Panc1 (cell line): ENCODE results near the gene KRT4. TPM values are rescaled to one million over a fixed set of nuclear protein-coding genes. Genes with fewer than 3 reads are reported as not detected.

ENCODE experiments used
- ATAC-seq: fragments of 200-7000 bp; cut with Tn5 transposase; 2 replicates; pipeline ENCODE4 v1.9.1; 2020; ENCODE audit warnings: mild to moderate bottlenecking, moderate library complexity
- BruUV-seq: library from RNA; stranded (reverse); fragments of 400-500 nt; replicated peaks from 2 replicates; lab custom pipeline; 2021; lab: Mats Ljungman, UMichigan
- CTCF ChIA-PET: fragments of 300-600 bp; sonication (Branson Sonifier 250); formaldehyde crosslinking; loops from one replicate; lab custom pipeline; 2022; ENCODE audit warnings: antibody characterized with exemption; lab: Charles Lee
- POLR2A ChIA-PET: fragments of 300-600 bp; sonication (Branson Sonifier 250); formaldehyde crosslinking; loops from one replicate; lab custom pipeline; 2022; ENCODE audit warnings: antibody characterized with exemption; lab: Charles Lee
- DNase-seq: peaks from one replicate; pipeline ENCODE4 v3.0.0-alpha.2; 2010; ENCODE audit warnings: low read depth, low spot score
- H3K27ac ChIP-seq: 2 replicates; pipeline ENCODE4 v1.5.1; 2011; ENCODE audit warnings: mild to moderate bottlenecking, low read length, inconsistent platforms
- H3K27me3 ChIP-seq: fragments of 200-500 bp; sonication (Bioruptor generic); 2 replicates; pipeline ENCODE4 v1.6.0; 2014; ENCODE audit warnings: low read length, inconsistent platforms; ENCODE audit not compliant: control insufficient read depth, insufficient read depth
- H3K36me3 ChIP-seq: fragments of 200-500 bp; sonication (Bioruptor generic); 2 replicates; pipeline ENCODE4 v1.5.1; 2014; ENCODE audit warnings: inconsistent platforms, mild to moderate bottlenecking, low read length, moderate library complexity; ENCODE audit not compliant: control insufficient read depth, insufficient read depth
- H3K4me1 ChIP-seq: 2 replicates; pipeline ENCODE4 v1.5.1; 2011; ENCODE audit warnings: inconsistent platforms, mild to moderate bottlenecking, low read length, moderate library complexity; ENCODE audit not compliant: control insufficient read depth, insufficient read depth
- H3K4me3 ChIP-seq, 2 experiments: 2 replicates each; pipeline ENCODE4 v1.5.1; 2011 to 2012; ENCODE audit warnings: low read depth in 2 of 2, low read length in 2 of 2, mild to moderate bottlenecking in 2 of 2, inconsistent platforms in 1 of 2, moderate library complexity in 1 of 2
- H3K9me3 ChIP-seq: fragments of 200-500 bp; sonication (Bioruptor generic); 2 replicates; pipeline ENCODE4 v1.5.1; 2014; ENCODE audit warnings: low read depth, mild to moderate bottlenecking, inconsistent platforms, low read length, moderate library complexity; ENCODE audit not compliant: control insufficient read depth, insufficient read depth
- POLR2AphosphoS5 ChIP-seq: IDR thresholded peaks from 2 replicates; pipeline ENCODE4 v1.6.1; 2012; ENCODE audit warnings: mild to moderate bottlenecking, low read depth, low read length, moderate library complexity
- SIN3A ChIP-seq: IDR thresholded peaks from 2 replicates; pipeline ENCODE4 v1.6.1; 2012; ENCODE audit warnings: low read depth, mild to moderate bottlenecking, low read length, moderate library complexity, borderline replicate concordance; ENCODE audit not compliant: insufficient read depth
- TCF7L2 ChIP-seq: IDR thresholded peaks from 2 replicates; pipeline ENCODE4 v1.6.1; 2011; ENCODE audit warnings: mild to moderate bottlenecking, low read depth, low read length, inconsistent platforms
- in situ Hi-C: cut with HindIII; loops from 2 replicates; pipeline ENCODE4 v1.10.0; 2016; ENCODE audit warnings: low sequenced_read_pairs, low pct_unique_long_range_greater_than_20kb
- intact Hi-C: fragments of 100-400 bp; cut with micrococcal nuclease; formaldehyde crosslinking; loops from one replicate; pipeline ENCODE4 v1.10.0; 2022; ENCODE audit not compliant: unreplicated experiment
- total RNA-seq: library from RNA; stranded (reverse); gene quantifications from one replicate; pipeline ENCODE4 v1.2.1, GENCODE V29; 2021; ENCODE audit not compliant: unreplicated experiment
- TF ChIP-seq, protein P1 (sequence below), 2 experiments: IDR thresholded peaks; 2 replicates each; pipeline ENCODE4 v1.6.1; 2011 to 2012; ENCODE audit warnings: low read depth in 2 of 2, control low read depth in 1 of 2, low read length in 1 of 2, mild to moderate bottlenecking in 1 of 2, moderate library complexity in 1 of 2; ENCODE audit not compliant: insufficient read depth in 1 of 2
- TF ChIP-seq, protein P2 (sequence below): fragments of 450-650 bp; IDR thresholded peaks from 2 replicates; pipeline ENCODE4 v1.5.1; 2017; ENCODE audit warnings: mild to moderate bottlenecking

KRT4 gene
- total RNA-seq, 1 experiment from 2014 or later: 0.15 TPM

DNA sequence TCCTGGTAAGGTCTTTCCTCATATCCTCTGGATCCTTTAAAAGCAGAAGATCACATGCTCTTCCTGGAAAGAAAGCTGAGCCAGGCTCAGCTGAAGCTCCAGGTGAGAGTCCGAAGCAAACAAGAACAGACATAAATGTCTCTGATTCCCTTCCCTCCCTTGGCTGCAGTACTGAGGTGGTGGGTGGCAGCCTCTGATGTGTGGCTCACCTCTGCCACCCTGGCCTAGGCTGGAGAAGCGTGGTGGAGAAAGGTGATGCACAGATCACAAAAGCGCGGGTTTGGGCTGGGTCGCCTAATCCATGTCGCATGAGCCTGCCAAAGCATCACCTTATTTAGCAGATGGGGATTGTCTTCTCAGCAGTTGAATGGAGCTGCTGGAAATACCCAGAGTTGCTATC is 34.0 kb downstream of the KRT4 start:
- TF ChIP-seq TCF7L2 (no peak), SIN3A (no peak)

DNA sequence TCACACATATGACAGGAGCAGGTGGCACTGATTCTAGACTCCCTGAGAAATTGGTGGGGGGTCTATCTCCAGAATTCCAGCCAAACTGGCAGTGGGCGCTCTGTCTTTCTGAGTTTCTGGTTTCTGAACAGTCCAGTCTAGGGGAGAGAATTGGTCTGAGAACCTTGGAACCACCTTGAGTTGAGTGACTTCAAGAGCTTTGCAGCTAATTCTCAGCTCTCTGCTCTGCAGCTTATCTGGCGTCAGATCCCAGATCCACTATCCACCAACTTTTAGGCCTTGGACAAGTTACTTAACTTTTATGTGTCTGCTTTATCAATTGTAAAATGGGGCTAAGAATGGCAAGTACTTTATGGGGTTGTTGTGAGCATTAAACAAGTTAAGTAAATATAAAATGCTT is 35.1 kb downstream of the KRT4 start:
- TF ChIP-seq SIN3A: no peak
- no peak for TF ChIP-seq POLR2AphosphoS5
- TF ChIP-seq, protein P1, sequence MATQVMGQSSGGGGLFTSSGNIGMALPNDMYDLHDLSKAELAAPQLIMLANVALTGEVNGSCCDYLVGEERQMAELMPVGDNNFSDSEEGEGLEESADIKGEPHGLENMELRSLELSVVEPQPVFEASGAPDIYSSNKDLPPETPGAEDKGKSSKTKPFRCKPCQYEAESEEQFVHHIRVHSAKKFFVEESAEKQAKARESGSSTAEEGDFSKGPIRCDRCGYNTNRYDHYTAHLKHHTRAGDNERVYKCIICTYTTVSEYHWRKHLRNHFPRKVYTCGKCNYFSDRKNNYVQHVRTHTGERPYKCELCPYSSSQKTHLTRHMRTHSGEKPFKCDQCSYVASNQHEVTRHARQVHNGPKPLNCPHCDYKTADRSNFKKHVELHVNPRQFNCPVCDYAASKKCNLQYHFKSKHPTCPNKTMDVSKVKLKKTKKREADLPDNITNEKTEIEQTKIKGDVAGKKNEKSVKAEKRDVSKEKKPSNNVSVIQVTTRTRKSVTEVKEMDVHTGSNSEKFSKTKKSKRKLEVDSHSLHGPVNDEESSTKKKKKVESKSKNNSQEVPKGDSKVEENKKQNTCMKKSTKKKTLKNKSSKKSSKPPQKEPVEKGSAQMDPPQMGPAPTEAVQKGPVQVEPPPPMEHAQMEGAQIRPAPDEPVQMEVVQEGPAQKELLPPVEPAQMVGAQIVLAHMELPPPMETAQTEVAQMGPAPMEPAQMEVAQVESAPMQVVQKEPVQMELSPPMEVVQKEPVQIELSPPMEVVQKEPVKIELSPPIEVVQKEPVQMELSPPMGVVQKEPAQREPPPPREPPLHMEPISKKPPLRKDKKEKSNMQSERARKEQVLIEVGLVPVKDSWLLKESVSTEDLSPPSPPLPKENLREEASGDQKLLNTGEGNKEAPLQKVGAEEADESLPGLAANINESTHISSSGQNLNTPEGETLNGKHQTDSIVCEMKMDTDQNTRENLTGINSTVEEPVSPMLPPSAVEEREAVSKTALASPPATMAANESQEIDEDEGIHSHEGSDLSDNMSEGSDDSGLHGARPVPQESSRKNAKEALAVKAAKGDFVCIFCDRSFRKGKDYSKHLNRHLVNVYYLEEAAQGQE (IDR thresholded peaks at IDR 0.05; ENCODE audit: insufficient read depth in 1 of 2, low read depth in 2 of 2, low read length in 1 of 2): no peak
- no peak for TF ChIP-seq TCF7L2
- TF ChIP-seq, protein P2, sequence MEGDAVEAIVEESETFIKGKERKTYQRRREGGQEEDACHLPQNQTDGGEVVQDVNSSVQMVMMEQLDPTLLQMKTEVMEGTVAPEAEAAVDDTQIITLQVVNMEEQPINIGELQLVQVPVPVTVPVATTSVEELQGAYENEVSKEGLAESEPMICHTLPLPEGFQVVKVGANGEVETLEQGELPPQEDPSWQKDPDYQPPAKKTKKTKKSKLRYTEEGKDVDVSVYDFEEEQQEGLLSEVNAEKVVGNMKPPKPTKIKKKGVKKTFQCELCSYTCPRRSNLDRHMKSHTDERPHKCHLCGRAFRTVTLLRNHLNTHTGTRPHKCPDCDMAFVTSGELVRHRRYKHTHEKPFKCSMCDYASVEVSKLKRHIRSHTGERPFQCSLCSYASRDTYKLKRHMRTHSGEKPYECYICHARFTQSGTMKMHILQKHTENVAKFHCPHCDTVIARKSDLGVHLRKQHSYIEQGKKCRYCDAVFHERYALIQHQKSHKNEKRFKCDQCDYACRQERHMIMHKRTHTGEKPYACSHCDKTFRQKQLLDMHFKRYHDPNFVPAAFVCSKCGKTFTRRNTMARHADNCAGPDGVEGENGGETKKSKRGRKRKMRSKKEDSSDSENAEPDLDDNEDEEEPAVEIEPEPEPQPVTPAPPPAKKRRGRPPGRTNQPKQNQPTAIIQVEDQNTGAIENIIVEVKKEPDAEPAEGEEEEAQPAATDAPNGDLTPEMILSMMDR: no peak
- Histone ChIP-seq H3K4me1 (no peaks in the 10 kb centered on the region), H3K27me3 (peaks cover 13% of the 10 kb centered on the region), H3K27ac (no peak overlapping the region), H3K4me3 (no peak overlapping the region), H3K9me3 (no peaks in the 10 kb centered on the region), H3K36me3 (no peaks in the 10 kb centered on the region)
- intact Hi-C loops (no loop called here), in situ Hi-C loops (no loop called here)
- ATAC-seq (no peak), DNase-seq (no peak)
- ChIA-PET CTCF (no interaction called here), POLR2A (no interaction called here)
- BruUV-seq: no TSS peak

More for the DNA sequence above, 34.0 kb downstream of the KRT4 start:
- no peak overlapping the region for H3K4me3 ChIP-seq
- intact Hi-C loops (no loop called here), in situ Hi-C loops (no loop called here)
- no peak for ATAC-seq
- no TSS peak for BruUV-seq
- no peak for DNase-seq
- POLR2A ChIA-PET: no interaction called here
- H3K36me3 ChIP-seq: no peaks in the 10 kb centered on the region
- peaks cover 16% of the 10 kb centered on the region for H3K27me3 ChIP-seq
- CTCF ChIA-PET: no interaction called here
- H3K9me3 ChIP-seq: no peaks in the 10 kb centered on the region
- H3K27ac ChIP-seq: no peak overlapping the region
- H3K4me1 ChIP-seq: no peaks in the 10 kb centered on the region

DNA sequence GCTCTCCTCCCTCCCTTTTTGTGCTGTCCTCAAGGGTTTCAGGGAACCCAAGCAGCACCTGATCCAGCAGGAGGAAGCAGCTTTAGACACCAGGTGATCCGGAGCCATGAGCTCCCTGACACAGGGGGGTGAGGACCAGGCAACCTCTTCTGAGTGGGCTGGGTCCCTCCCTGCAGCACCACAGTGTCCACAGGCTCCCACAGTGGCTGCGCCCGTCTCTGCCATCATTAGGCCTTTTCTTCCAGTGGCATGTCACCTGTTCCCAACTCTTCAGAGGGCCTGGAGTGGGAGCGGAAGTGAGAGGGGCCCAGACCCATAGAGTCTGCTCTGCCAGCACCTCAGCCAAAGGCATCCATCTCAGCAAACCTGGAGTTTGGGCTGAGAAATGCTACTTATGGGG is 36.4 kb downstream of the KRT4 start:
- ChIA-PET POLR2A (no interaction called here), CTCF (no interaction called here)
- Histone ChIP-seq H3K27me3 (peaks cover 13% of the 10 kb centered on the region), H3K9me3 (no peaks in the 10 kb centered on the region), H3K4me3 (no peak overlapping the region), H3K27ac (no peak overlapping the region), H3K36me3 (no peaks in the 10 kb centered on the region), H3K4me1 (no peaks in the 10 kb centered on the region)
- ATAC-seq: no peak
- in situ Hi-C loops: no loop called here
- BruUV-seq: no TSS peak
- no peak for DNase-seq
- intact Hi-C loops: no loop called here
- TF ChIP-seq, protein P1 (IDR thresholded peaks at IDR 0.05; ENCODE audit: insufficient read depth in 1 of 2, low read depth in 2 of 2, low read length in 1 of 2): no peak
- TF ChIP-seq TCF7L2: no peak
- TF ChIP-seq, protein P2: no peak
- TF ChIP-seq SIN3A: no peak
- TF ChIP-seq POLR2AphosphoS5: no peak
